Memory B cell (primary cell): ENCODE measurements around the gene RTN4R.

Experiments
- ATAC-seq: fragments of 150-1000 bp; cut with Tn5 transposase; 2 replicates; pipeline ENCODE4 v1.10.0; 2021; ENCODE audit warnings: low read depth, mild to moderate bottlenecking, moderate library complexity
- DNase-seq, 2 donors: peaks; one replicate each; pipeline ENCODE4 v3.0.0; 2022; ENCODE audit warnings: low spot score in 2 of 2
- H3K27ac Mint-ChIP-seq: one replicate; pipeline ENCODE4 v1.8.0; 2022; ENCODE audit warnings: mild to moderate bottlenecking, moderate library complexity, mixed read lengths
- H3K27me3 Mint-ChIP-seq: one replicate; pipeline ENCODE4 v1.8.0; 2022; ENCODE audit warnings: mixed read lengths
- H3K36me3 Mint-ChIP-seq: one replicate; pipeline ENCODE4 v1.8.0; 2022; ENCODE audit warnings: mild to moderate bottlenecking, mixed read lengths
- H3K4me1 Mint-ChIP-seq: one replicate; pipeline ENCODE4 v1.8.0; 2022; ENCODE audit warnings: mixed read lengths
- H3K4me3 Mint-ChIP-seq: one replicate; pipeline ENCODE4 v1.8.0; 2022; ENCODE audit warnings: mild to moderate bottlenecking, moderate library complexity, mixed read lengths
- H3K9me3 Mint-ChIP-seq: one replicate; pipeline ENCODE4 v1.8.0; 2022; ENCODE audit warnings: mixed read lengths

Gene RTN4R

GRCh38 chr22:20234760-20235388, 33.2 kb downstream of the RTN4R start:
- Mint-ChIP-seq H3K9me3 (no peaks in the 10 kb centered on the region), H3K4me1 (no peaks in the 10 kb centered on the region), H3K4me3 (no peak overlapping the region), H3K27me3 (peaks cover 6% of the 10 kb centered on the region), H3K27ac (no peak overlapping the region), H3K36me3 (no peaks in the 10 kb centered on the region)
- ATAC-seq (no peak), DNase-seq (no peak)

- no peak overlapping the region for H3K27ac Mint-ChIP-seq
- ATAC-seq = no peak
- H3K9me3 Mint-ChIP-seq = no peaks in the 10 kb centered on the region
- no peak overlapping the region for H3K4me3 Mint-ChIP-seq
- DNase-seq = no peak
- no peaks in the 10 kb centered on the region for H3K36me3 Mint-ChIP-seq
- H3K4me1 Mint-ChIP-seq = no peaks in the 10 kb centered on the region
- H3K27me3 Mint-ChIP-seq = peaks cover 7% of the 10 kb centered on the region
Measured at GRCh38 chr22:20234314-20234682, 33.8 kb downstream of the RTN4R start.

GRCh38 chr22:20233351-20234313, 34.5 kb downstream of the RTN4R start:
- no peak for ATAC-seq
- Mint-ChIP-seq H3K9me3 (no peaks in the 10 kb centered on the region), H3K4me1 (no peaks in the 10 kb centered on the region)

DNA sequence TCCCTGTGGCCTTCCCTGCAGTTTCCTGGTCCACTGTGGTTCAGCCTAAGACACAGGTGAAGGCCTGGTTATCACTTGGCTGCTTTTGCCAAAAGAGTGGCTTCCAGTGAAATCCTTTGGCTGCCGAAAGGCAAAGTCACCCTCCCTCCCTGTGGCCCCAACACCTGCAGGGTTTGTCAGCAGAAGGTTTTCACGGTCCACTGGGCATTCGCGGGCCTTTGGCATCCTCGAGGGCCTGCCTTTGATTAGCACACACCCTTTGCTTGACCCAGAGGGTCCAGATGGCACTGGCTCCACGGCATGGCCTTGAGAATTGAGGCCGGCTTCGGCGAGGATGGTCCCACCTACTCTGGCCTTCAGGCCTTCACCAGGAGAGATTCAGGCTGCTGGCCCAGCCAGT, 35.3 kb downstream of the RTN4R start:
- Mint-ChIP-seq H3K27ac (no peak overlapping the region), H3K4me1 (no peaks in the 10 kb centered on the region), H3K4me3 (no peak overlapping the region), H3K9me3 (no peaks in the 10 kb centered on the region), H3K27me3 (peaks cover 7% of the 10 kb centered on the region), H3K36me3 (no peaks in the 10 kb centered on the region)
- ATAC-seq (no peak), DNase-seq (no peak)

More at GRCh38 chr22:20233351-20234313, 34.5 kb downstream of the RTN4R start:
- Mint-ChIP-seq H3K4me3 (no peak overlapping the region), H3K36me3 (no peaks in the 10 kb centered on the region), H3K27me3 (peaks cover 7% of the 10 kb centered on the region), H3K27ac (no peak overlapping the region)
- DNase-seq = no peak

GRCh38 chr22:20232237-20232598, 35.9 kb downstream of the RTN4R start:
- Mint-ChIP-seq H3K9me3 (no peaks in the 10 kb centered on the region), H3K36me3 (no peaks in the 10 kb centered on the region), H3K27ac (no peak overlapping the region), H3K27me3 (peaks cover 7% of the 10 kb centered on the region), H3K4me3 (no peak overlapping the region), H3K4me1 (no peaks in the 10 kb centered on the region)
- DNase-seq (no peak), ATAC-seq (no peak)

GRCh38 chr22:20231514-20232236, 36.4 kb downstream of the RTN4R start:
- Mint-ChIP-seq H3K4me1 (no peaks in the 10 kb centered on the region), H3K4me3 (no peak overlapping the region), H3K36me3 (no peaks in the 10 kb centered on the region), H3K9me3 (no peaks in the 10 kb centered on the region), H3K27ac (no peak overlapping the region), H3K27me3 (peaks cover 5% of the 10 kb centered on the region)
- ATAC-seq (no peak), DNase-seq (no peak)

DNA sequence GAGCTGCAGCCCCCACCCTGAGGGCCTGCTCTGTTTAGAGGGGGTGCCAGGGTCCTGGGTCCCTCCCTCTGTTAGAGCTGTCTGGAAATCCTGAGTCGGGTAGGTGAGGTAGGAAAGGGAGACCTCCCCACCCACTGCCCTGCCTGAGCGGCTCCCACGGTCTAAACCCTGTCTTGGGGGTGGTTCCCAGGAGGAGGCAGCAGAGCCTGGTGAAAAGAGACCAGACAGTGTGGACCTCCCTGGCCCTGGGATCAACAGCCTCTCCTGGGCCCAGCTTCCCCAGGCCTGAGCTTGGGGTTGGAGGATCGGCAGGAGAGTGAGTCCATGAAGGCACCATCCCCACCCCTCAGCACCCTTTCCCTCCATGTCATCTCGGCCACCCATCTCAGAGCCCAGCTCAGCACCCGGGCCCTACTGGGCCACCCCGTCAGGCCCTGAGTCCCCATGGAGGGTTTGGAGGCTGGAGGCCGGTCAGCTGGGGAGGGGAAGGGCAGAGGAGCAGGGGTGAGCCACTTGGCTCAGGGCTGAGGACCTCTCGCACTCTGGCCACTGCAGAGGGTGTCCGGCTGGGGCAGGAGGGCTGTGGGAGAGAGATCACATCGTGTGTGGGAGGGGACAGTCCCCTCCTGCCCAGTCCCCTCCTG, 37.2 kb downstream of the RTN4R start:
- no peak overlapping the region for H3K27ac Mint-ChIP-seq
- peaks cover 5% of the 10 kb centered on the region for H3K27me3 Mint-ChIP-seq

GRCh38 chr22:20229916-20230775, 38.0 kb downstream of the RTN4R start:
- Mint-ChIP-seq H3K27ac (no peak overlapping the region), H3K4me3 (no peak overlapping the region), H3K4me1 (no peaks in the 10 kb centered on the region)

More for the DNA sequence above, 37.2 kb downstream of the RTN4R start:
- no peak overlapping the region for H3K4me3 Mint-ChIP-seq
- DNase-seq = no peak
- no peaks in the 10 kb centered on the region for H3K9me3 Mint-ChIP-seq
- no peaks in the 10 kb centered on the region for H3K36me3 Mint-ChIP-seq
- no peaks in the 10 kb centered on the region for H3K4me1 Mint-ChIP-seq
- no peak for ATAC-seq

DNA sequence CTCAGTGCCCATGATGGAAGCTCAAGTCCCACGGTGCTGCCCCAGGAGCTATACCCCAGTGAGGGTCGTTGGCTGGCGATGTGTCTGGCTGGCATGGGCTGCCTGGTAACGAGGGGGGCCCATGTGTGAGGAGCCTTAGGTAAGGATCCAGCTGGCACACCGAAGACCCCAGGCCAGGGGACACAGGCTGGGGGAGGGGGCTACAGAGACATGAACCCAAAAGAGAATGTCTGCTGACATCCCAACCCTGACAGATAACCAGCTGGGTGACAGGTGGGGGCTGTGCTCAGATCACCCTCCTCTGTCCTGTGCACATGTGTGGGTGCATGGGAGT, 39.2 kb downstream of the RTN4R start:
- H3K27me3 Mint-ChIP-seq = peaks cover 5% of the 10 kb centered on the region
- ATAC-seq = no peak
- no peak overlapping the region for H3K27ac Mint-ChIP-seq

More at GRCh38 chr22:20229916-20230775, 38.0 kb downstream of the RTN4R start:
- no peak for DNase-seq
- no peaks in the 10 kb centered on the region for H3K36me3 Mint-ChIP-seq
- H3K27me3 Mint-ChIP-seq = peaks cover 5% of the 10 kb centered on the region
- no peak for ATAC-seq
- H3K9me3 Mint-ChIP-seq = peaks cover 2% of the 10 kb centered on the region

DNA sequence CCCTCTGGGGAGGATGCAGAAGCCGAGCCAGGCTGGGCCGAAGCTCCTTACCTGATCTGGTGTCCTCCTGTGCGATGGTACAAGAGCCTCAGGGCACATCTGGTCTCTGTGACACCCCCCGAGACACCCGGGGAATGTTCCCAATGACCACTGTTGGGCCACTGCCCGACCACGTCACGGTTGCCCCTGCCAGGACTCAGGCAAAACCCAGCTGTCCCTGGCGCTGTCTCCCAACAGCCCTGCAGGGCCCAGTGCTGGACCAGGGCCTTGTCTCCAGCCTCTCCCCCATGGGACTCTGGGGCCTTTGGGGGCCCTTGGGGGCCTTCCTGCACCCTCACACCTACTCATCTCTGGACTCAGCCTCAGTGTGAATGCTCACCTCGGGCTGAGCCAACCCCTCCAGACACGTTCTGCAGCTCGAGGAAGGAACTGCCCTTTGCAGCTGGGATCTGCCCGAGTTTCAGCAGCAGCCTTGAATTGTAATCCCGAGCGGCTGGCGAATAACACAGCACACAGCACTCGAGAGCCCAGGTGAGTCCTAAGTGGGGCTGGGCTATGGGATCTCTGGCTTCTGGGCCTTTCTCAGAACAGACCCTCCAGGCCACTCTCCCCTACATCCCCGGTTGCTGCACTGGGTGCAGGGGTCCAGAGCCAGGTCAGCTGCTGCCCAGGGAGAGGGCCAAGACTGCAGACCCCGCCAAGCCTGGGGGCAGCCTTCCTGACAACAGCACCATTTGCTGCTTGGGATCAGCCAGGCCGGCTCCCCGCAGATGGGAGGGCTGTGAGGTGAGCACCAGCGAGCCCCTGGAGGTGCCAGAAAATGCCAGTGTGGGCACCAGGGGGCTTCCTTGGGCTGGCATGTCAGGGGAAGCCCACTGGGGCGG, 39.8 kb downstream of the RTN4R start:
- ATAC-seq (no peak), DNase-seq (no peak)
- Mint-ChIP-seq H3K36me3 (no peaks in the 10 kb centered on the region), H3K4me1 (no peaks in the 10 kb centered on the region), H3K9me3 (peaks cover 3% of the 10 kb centered on the region), H3K4me3 (no peak overlapping the region), H3K27ac (no peak overlapping the region), H3K27me3 (peaks cover 5% of the 10 kb centered on the region)

More for the DNA sequence above, 39.2 kb downstream of the RTN4R start:
- DNase-seq = no peak
- Mint-ChIP-seq H3K36me3 (no peaks in the 10 kb centered on the region), H3K4me3 (no peak overlapping the region), H3K9me3 (peaks cover 3% of the 10 kb centered on the region), H3K4me1 (no peaks in the 10 kb centered on the region)

DNA sequence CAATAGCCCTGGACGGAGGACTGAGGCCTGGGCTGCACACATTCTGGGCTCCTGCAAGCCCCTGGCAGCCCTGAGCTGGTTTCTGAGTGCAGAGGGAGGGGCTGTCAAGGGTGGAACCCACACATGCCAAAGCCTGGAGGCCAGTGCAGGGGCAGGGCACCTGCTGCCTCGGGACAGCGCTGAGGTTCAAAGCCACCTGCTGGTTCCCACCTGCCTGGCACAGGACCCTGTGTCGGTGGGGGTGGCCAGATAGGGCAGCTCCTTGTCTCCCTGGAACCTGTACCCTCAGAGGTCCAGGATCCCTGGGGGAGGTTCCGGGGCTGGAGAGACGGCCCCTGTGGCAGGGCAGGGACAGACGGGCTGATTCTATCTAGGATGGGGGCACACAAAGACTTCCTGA, 40.8 kb downstream of the RTN4R start:
- no peak for DNase-seq
- Mint-ChIP-seq H3K4me1 (no peaks in the 10 kb centered on the region), H3K9me3 (peaks cover 3% of the 10 kb centered on the region), H3K27me3 (peaks cover 5% of the 10 kb centered on the region), H3K4me3 (no peak overlapping the region), H3K36me3 (no peaks in the 10 kb centered on the region), H3K27ac (no peak overlapping the region)
- no peak for ATAC-seq

DNA sequence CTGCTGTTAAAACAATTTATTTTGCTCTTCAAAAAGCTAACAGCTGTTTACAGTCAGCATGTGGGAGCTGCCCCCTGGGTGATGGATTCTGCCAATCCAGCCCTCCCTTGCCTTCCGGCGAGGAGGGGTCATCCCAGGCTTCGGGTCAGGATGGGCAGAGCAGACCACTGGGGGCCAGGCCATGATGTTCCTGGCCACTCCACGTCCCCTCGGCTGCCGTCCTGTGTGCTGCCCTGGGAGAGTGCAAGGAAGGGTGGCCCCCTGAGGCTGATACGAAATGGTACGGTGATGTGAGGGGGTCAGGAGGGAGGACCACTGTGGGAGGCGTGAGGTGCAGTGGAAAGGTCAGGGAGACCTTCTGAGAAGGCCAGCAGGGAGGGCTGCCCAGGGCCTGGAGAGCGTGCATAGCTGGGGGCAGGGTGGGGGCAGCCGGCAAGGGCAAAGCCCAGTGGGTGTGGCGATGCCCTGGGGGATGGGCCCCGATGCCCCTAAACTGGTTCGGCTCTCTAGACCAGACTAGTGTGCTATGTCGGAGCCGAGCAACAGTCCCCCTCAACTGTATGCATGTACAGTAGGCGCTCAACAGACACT, 41.3 kb downstream of the RTN4R start:
- Mint-ChIP-seq H3K4me3 (no peak overlapping the region), H3K27ac (no peak overlapping the region), H3K36me3 (no peaks in the 10 kb centered on the region), H3K27me3 (peaks cover 3% of the 10 kb centered on the region), H3K4me1 (no peaks in the 10 kb centered on the region), H3K9me3 (peaks cover 3% of the 10 kb centered on the region)
- no peak for DNase-seq
- no peak for ATAC-seq
